GM19351 (cell line): ENCODE measurements around the gene HHIP.

Source experiments
- ATAC-seq: cut with Tn5 transposase; IDR thresholded peaks from one replicate; pipeline ENCODE4 v1.9.1; 2021; ENCODE audit warnings: mild to moderate bottlenecking, moderate library complexity; ENCODE audit not compliant: unreplicated experiment

The HHIP gene

DNA sequence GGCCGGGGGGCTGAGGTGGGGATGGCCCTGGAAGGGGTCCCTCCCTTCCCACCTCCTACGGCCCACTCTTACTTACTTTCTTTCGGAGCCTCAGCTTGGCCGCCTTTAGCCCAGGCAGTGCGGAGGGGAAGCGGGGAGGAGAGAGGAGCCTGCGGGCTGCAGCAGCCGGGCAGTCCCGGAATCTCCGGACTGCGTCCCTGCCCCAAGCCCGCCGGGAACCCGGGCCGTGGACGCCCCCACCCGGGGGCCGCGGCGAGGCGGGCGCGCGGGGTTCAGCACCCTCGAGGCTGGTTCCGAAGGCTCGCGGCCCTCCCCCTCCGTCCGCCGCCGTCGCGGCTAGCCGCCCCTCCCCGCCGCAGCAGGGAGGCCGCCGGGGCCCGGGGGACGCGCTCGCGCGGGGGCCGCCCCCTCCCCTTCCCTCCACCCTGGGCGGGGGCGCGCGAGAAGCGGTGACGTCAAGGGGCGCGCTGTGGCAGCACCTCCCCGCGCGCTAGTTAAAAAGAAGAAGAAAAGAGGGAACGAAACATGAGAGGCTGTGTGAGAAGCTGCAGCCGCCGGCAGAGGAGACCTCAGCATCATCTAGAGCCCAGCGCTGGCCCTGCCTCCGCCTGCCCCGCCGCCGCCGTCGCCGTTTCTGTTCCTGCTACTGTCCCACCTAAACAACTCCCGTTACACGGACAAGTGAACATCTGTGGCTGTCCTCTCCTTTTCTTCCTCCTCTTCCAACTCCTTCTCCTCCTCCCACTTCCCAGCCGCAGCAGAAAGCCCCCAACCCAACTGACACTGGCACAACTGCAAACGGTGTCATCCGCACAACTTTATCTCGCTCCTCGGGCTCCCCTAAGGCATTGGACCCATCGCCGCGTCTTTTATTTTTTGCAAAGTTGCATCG, at the start of gene HHIP:
Gene HHIP, plus strand, starts transcription at position 526 of the 892 bp plus-strand sequence. CDS start 520 bp downstream, outside the sequence.
- peak; percentile 59 for ATAC-seq

DNA sequence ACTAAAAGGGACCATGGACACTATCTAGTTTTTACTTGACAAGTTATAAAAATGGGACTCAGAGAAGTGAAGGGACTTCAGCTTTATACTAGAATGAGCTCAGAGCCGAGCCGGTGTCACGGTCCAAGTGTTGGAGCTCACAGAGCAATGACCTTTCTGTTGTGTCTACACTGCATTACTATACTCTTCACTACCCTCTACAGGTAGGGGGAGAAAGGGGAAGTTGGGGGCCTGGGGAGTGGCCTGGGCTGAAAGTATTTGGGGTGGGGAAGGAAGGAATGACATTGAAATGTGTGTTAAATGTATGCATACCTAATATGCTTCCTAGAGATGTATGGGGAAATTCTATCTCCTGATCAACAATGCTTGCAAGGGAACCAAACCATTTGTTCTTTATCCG, 48.8 kb upstream of the HHIP start:
- ATAC-seq: no peak

GRCh38 chr4:144599621-144600020, 46.3 kb upstream of the HHIP start:
- ATAC-seq: no peak

DNA sequence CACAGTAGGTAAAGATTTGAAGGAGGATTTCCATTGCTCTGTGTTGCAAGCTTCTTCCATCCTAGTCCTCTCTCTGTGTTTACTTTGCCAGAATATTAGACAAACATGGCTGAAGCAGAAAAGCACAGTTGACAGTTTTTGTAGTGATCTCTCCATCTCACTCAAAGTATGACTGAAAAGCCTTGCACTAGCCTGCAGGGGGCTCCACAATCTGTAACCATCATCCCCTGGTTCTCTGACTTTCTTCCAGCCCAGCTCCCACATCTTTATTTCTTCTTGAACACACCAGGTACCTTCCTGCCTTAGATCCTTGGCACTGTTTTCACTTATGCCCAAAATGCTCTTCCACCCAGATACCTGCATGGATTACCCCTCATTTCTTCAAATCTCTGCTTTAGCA, 34.1 kb upstream of the HHIP start:
- ATAC-seq: peak; percentile 91

GRCh38 chr4:144614850-144615585, 30.9 kb upstream of the HHIP start:
- no peak for ATAC-seq

DNA sequence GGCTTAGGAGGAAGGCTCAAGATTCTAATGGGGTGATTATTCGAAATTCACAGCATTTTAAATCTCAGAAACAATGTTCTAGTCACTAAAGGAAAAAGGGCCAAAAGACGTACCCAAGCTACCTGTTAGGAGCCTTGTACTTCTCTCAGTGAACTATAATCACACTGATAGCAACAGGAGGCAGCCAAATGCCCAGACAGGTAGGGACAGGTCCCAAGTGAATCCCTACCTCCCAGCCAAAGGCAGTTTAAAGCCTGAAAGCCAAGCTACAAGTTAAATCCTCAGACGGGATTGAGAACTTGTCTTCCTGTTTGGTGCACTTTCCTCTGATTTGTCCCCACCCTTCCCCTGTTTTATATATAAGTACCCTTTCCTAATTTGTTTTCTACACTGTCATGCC, 24.3 kb upstream of the HHIP start:
- ATAC-seq: no peak

DNA sequence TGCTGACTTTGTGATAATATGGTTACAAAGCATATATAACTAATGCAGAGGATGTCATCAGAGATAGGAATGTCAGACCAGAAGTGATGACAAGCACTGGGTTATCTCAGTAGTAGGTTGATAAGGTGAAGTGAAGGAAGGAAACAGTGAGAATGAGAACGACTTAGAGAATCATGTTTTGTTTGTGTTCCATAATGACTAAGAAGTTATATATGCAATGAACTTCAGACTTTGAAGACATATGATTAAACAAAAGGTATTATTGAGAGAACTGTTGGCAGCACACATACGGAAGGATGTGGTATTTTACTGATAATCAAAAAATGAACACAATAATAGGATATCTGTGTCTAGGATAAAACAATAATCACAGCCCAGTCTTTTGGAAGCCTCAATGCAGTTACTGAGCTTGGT, 18.3 kb upstream of the HHIP start:
- no peak for ATAC-seq

- ATAC-seq: peak; percentile 22
Measured at GRCh38 chr4:144633215-144633614, 12.7 kb upstream of the HHIP start.

GRCh38 chr4:144634978-144635747, 10.8 kb upstream of the HHIP start:
- ATAC-seq: peak; percentile 99

- no peak for ATAC-seq
Measured at GRCh38 chr4:144644368-144645101, 1.4 kb upstream of the HHIP start.

DNA sequence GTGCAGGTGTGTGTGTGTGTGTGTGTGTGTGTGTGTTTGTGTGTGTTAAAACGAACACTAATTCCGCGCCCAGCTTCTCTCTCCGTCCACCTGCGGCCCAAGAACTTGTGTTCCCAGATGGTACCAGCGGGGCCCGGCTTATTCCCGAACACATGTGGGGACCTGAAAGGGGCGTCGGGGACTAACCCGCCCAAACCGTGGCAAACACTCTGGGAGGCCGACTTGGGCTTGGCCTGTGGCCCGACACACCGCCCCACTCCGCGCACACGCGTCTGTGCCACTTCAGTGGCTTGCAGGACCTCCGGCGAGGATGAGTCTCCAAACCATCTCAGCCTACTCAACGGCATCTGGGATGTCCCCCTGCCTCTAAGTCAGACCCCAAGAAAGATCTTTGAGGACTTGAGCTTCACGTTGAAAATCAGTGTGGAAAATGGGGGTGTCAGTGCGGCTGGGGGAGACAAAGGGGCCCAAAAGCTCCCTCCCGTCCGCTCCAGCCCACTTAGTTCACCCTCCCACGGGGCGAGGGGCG, 790 bp upstream of the HHIP start:
- ATAC-seq: no peak

DNA sequence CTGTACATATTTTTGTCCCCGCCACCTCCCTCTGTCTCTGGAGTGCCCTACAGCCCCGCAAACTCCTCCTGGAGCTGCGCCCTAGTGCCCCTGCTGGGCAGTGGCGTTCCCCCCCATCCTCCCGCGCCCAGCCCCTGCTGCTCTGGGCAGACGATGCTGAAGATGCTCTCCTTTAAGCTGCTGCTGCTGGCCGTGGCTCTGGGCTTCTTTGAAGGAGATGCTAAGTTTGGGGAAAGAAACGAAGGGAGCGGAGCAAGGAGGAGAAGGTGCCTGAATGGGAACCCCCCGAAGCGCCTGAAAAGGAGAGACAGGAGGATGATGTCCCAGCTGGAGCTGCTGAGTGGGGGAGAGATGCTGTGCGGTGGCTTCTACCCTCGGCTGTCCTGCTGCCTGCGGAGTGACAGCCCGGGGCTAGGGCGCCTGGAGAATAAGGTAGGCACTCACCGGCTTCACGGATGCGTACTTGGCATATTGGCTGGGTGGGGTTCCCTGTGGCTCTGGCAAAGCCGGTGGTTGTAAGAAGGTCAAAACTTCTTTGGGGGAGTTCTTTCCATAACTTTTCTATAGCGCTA, 653 bp downstream of the HHIP start:
- peak; percentile 44 for ATAC-seq

- ATAC-seq: peak; percentile 27
Measured at GRCh38 chr4:144647095-144647561, 1.2 kb downstream of the HHIP start.

- ATAC-seq: no peak
Measured at GRCh38 chr4:144647590-144647989, 1.6 kb downstream of the HHIP start.

DNA sequence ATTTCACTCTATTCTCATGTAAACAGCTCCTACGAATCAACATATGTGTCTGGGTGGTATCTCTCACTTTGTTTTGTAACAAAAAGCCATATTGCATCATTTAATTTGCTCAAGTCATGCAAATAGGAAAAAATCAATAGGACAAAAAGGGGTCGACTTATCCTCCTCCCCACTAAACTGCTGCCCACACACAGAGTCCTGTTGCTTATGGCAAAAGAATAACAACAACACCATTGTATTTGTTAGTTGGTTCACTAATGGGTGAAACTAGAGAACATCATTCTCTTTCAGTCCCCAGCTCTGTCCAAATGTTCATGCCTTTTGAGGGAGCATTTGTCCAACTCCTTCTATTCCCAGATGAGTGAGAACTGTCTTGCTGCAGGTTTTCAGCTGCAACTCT, 2.1 kb downstream of the HHIP start:
- no peak for ATAC-seq

- no peak for ATAC-seq
Measured at GRCh38 chr4:144649646-144650045, 3.7 kb downstream of the HHIP start.

DNA sequence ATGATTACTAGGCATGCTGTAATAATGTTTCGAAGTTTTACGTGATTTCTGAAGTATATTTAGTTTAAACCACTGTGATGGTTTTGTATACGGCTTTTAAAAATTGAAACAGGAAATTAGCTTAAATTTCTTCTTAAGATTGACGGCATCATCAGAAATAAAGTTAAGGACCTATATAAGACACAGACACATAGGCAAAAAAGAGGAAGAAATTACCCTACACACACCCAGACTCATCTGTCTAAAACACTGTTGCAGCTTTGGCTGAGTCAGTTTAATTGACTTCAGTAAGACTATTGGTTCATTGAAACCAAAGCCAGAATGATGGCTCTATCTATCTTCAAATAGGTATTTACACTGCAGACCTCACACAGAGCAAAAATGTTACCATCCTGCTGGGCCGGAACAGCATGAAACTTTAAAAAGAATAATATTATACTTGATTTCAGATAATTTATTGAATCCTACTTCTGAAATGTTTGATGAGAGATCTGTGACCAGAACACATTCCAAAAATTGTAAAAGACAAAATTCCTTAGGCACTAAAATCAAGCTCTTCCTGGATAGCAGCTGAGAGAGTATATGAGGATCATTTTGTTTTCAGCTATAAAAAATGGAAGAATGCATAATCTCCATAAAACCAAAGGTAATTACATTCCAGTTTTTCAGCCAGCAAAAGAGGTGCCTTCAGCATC, 4.5 kb downstream of the HHIP start:
- no peak for ATAC-seq

DNA sequence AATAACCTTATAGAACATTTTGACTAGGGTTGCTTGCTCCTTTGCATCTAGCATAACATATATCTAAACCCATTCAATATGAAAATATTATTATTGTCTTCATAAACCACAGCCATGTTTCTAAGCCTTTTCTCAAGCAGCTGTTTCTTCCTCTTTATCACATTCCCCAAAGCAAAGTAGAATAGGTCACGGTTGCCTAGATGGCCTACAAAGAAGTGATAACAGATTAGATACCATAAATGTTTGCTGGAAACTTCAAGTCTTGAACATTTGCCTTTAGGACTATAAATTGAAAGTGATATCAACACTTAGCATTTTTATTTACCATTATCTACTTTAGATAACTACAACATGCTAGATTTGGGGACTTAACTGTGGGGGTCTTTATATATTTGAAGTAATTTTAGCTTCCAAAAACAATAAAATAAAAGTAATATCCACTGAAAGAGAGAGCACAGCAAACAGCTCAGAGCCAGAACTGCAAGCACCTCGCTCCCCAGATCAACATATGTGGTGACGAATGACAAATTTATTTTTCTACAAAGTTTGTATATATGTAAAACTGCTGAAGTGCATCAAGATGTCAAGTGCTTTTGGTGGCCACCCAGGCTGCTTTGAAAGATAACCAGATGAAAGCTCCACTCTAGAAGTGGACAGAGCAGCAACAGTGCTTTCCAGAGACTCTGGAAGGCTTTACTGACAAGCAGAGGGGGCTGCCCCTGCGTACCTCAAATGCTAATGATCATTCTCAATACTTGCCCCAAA, 8.0 kb downstream of the HHIP start:
- no peak for ATAC-seq

DNA sequence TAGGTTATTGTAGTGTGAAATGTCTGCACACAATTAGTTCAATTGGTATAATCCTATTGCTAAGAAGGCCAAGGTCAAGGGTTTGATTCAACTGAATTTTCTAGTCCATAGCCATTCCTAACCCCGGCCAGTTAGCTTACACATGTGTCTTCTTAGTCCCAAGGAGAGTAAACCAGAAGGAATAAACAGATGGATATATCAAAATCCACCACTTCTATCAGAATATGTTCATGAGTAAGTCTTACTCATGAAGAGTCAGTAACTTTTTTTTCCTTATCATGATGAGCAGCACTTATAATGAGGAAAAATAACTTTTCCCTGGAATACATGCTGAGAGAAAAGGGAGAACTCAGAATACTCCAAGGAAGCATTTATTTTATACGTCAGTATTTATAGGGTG, 9.5 kb downstream of the HHIP start:
- no peak for ATAC-seq
